ENCODE measurements around the gene CTDSPL. TPM values are rescaled to one million over a fixed set of nuclear protein-coding genes. Genes with fewer than 3 reads are reported as not detected.

Gene CTDSPL
- total RNA-seq, 4 donors from 2014 or later, result 39.8 to 105 (median 56.2) TPM

DNA sequence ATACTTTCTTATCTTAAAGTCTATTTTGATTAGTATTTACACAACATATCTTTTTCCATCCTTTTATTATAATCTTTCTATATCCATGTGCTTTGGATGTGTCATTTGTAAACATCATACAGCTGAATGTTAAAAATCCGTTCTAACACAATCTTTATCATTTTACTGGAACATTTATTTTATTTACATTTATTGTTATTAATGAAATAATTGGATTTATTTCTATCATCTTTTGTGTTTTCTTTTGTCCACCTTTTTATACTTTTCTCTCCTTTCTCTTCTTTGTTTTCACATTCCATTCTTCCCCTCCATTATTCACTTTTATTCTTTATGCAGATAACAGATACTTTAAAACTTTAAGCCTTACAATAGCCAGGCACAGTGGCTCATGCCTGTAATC lies 34.7 kb upstream of the CTDSPL start:
- H3K9me3 ChIP-seq, result no peaks in the 10 kb centered on the region
- H3K4me3 ChIP-seq, result no peak overlapping the region
- no peaks in the 10 kb centered on the region for H3K27me3 ChIP-seq
- WGBS, 2 donors (ENCODE audit: low coverage in 1 of 2), result 79 to 80% methylated on average over 1 of the region's 1 CpG
- intact Hi-C loops (cut with DNase I; ENCODE audit: low total_unique reads) (no loop called here), in situ Hi-C loops (cut with MboI; ENCODE audit: low pct_ligation_motif_present in 1 of 4, low pct_unique_long_range_greater_than_20kb in 1 of 4, low sequenced_read_pairs in 3 of 4) (no loop called here)
- H3K4me1 ChIP-seq, result peaks cover 0 to 5% (median 0%) of the 10 kb centered on the region in 4 donors
- TF ChIP-seq POLR2A (IDR thresholded peaks at IDR 0.05), result no peak
- no peak for TF ChIP-seq POLR2AphosphoS5 (IDR thresholded peaks at IDR 0.05)
- TF ChIP-seq, protein P1, sequence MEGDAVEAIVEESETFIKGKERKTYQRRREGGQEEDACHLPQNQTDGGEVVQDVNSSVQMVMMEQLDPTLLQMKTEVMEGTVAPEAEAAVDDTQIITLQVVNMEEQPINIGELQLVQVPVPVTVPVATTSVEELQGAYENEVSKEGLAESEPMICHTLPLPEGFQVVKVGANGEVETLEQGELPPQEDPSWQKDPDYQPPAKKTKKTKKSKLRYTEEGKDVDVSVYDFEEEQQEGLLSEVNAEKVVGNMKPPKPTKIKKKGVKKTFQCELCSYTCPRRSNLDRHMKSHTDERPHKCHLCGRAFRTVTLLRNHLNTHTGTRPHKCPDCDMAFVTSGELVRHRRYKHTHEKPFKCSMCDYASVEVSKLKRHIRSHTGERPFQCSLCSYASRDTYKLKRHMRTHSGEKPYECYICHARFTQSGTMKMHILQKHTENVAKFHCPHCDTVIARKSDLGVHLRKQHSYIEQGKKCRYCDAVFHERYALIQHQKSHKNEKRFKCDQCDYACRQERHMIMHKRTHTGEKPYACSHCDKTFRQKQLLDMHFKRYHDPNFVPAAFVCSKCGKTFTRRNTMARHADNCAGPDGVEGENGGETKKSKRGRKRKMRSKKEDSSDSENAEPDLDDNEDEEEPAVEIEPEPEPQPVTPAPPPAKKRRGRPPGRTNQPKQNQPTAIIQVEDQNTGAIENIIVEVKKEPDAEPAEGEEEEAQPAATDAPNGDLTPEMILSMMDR (IDR thresholded peaks at IDR 0.05), result no peak
- no peak for TF ChIP-seq EP300 (IDR thresholded peaks at IDR 0.05; ENCODE audit: low read depth)
- H3K27ac ChIP-seq, result no peak overlapping the region
- H3K36me3 ChIP-seq, result no peaks in the 10 kb centered on the region
- no peak for DNase-seq

DNA sequence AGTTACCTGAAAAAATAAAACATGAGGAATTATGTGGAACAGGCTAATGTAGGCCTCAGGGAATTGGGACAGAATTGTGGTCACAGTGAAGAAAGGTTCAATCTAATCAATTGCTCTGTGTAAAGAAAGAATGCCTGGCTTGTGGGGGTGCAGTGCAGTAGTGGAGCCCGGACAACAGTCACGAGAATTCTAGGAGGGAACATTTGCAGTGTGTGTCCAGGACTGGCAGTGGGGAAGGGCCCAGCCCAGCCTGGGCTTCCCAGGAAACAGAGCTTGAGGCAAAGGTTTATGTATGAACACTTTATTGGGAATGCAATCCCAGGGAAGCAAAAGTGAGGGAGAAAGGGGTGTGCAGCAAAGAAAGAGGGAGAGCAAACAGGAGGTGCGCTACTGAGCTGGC lies 29.2 kb upstream of the CTDSPL start:
- Histone ChIP-seq H3K4me3 (no peak overlapping the region), H3K27me3 (no peaks in the 10 kb centered on the region), H3K27ac (no peak overlapping the region), H3K36me3 (no peaks in the 10 kb centered on the region), H3K4me1 (no peaks in the 10 kb centered on the region), H3K9me3 (no peaks in the 10 kb centered on the region)
- intact Hi-C loops (cut with DNase I; ENCODE audit: low total_unique reads), result loop anchor here (1.0 kb wide), 1 partner anchor 17 kb away; no protein-coding TSS in a partner anchor
- TF ChIP-seq POLR2AphosphoS5 (IDR thresholded peaks at IDR 0.05), result no peak
- TF ChIP-seq, protein P1 (IDR thresholded peaks at IDR 0.05), result no peak
- TF ChIP-seq POLR2A (IDR thresholded peaks at IDR 0.05), result no peak
- TF ChIP-seq EP300 (IDR thresholded peaks at IDR 0.05; ENCODE audit: low read depth), result no peak
- no peak for DNase-seq
- in situ Hi-C loops (cut with MboI; ENCODE audit: low pct_ligation_motif_present in 1 of 4, low pct_unique_long_range_greater_than_20kb in 1 of 4, low sequenced_read_pairs in 3 of 4), result no loop called here
- WGBS, 2 donors (ENCODE audit: low coverage in 1 of 2), result 75 to 89% methylated on average over 2 to 3 of the region's 3 CpGs

DNA sequence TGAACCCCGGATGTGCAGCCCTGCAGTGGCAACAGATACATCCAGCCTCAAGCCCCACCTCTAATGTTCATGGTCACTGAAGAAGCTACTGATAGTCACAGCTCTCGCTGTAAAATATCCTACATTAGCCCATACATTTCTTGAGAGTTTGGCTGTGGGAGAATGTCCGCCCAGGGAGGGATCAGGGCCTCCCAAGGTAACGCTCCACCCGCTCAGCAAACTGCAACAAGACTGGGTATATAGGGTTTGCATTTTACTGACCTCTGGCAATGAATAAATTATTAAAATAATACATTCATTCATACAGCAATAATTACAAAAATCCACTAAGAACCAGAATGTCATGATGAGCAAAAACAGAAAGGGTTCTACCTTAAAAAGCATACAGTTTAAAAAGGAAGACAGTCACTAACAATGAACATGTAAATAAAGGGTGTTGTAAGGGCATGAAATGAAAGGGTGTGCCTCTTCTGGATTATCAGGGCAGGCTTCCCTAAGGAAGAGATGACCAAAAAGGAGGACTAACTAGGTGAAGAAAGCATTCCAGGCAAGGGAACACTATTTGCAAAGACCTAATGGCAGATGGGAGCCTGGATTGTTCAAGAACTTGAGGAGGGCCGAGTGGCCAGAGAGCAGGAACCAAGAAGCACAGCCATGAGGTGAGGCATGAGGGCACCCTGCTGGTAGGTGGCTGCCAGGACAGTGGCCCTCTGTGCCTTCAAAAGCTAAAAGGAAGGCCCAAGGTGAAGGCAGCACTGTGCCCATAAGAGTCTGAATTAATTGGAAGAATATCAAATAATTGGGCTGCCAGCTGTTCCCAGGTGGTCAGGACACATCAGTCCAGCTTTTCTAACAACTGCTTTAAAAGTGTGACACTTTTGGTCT lies 28.1 kb upstream of the CTDSPL start:
- DNase-seq, result no peak
- WGBS, 2 donors (ENCODE audit: low coverage in 1 of 2), result 86 to 87% methylated on average over 2 to 6 of the region's 6 CpGs
- Histone ChIP-seq H3K4me1 (no peaks in the 10 kb centered on the region), H3K9me3 (no peaks in the 10 kb centered on the region), H3K36me3 (no peaks in the 10 kb centered on the region), H3K27ac (no peak overlapping the region), H3K27me3 (no peaks in the 10 kb centered on the region), H3K4me3 (no peak overlapping the region)
- intact Hi-C loops (cut with DNase I; ENCODE audit: low total_unique reads), result no loop called here
- in situ Hi-C loops (cut with MboI; ENCODE audit: low pct_ligation_motif_present in 1 of 4, low pct_unique_long_range_greater_than_20kb in 1 of 4, low sequenced_read_pairs in 3 of 4), result no loop called here
- no peak for TF ChIP-seq EP300 (IDR thresholded peaks at IDR 0.05; ENCODE audit: low read depth)
- TF ChIP-seq, protein P1 (IDR thresholded peaks at IDR 0.05), result peak in 2 of 5 experiments; percentile 10 to 18
- TF ChIP-seq POLR2A (IDR thresholded peaks at IDR 0.05), result no peak
- TF ChIP-seq POLR2AphosphoS5 (IDR thresholded peaks at IDR 0.05), result no peak

DNA sequence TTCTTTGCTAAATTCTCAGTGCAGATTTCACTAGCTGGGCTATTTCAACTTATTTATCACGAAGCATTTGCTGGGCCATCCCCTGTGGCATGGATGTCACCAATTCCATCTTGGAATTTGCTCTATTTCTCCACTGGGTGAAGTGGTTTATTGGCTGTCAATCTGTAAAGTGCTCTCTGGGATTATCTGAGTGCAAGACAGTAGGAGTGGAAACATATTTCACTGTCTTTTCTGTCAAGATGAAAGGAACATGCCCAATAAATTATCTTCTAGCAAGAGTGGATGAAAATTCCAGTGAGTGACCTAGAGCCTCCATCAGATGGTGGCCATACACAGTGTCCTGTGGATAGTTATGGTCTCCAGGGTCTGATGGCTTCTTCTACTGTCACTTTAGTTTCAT lies 25.1 kb upstream of the CTDSPL start:
- no peaks in the 10 kb centered on the region for H3K27me3 ChIP-seq
- H3K9me3 ChIP-seq, result no peaks in the 10 kb centered on the region
- no peak overlapping the region for H3K27ac ChIP-seq
- no peaks in the 10 kb centered on the region for H3K4me1 ChIP-seq
- no peak for DNase-seq
- TF ChIP-seq POLR2A (IDR thresholded peaks at IDR 0.05) (no peak), POLR2AphosphoS5 (IDR thresholded peaks at IDR 0.05) (no peak), EP300 (IDR thresholded peaks at IDR 0.05; ENCODE audit: low read depth) (no peak)
- TF ChIP-seq, protein P1 (IDR thresholded peaks at IDR 0.05), result no peak
- in situ Hi-C loops (cut with MboI; ENCODE audit: low pct_ligation_motif_present in 1 of 4, low pct_unique_long_range_greater_than_20kb in 1 of 4, low sequenced_read_pairs in 3 of 4), result no loop called here
- intact Hi-C loops (cut with DNase I; ENCODE audit: low total_unique reads), result no loop called here
- no peaks in the 10 kb centered on the region for H3K36me3 ChIP-seq
- H3K4me3 ChIP-seq, result no peak overlapping the region
- WGBS, 2 donors (ENCODE audit: low coverage in 1 of 2), result 79% methylated on average over 1 of the region's 1 CpG; no CpG with 5 or more reads in 1 of the 2 donors
